Esophagus squamous epithelium (tissue), 4 donors: ENCODE results near the gene C19orf67.

ENCODE experiments used
- CTCF ChIP-seq, 6 experiments: fragments of 450-650 bp in 4 of 6; fragments of 200-600 bp in 2 of 6; sonication (generic) in 2 of 6; IDR thresholded peaks; one replicate each; pipeline ENCODE4 v1.5.1; 2016 to 2019; ENCODE audit warnings: antibody characterized with exemption in 6 of 6, mild to moderate bottlenecking in 4 of 6, moderate library complexity in 4 of 6
- POLR2A ChIP-seq, 4 donors: fragments of 450-650 bp; IDR thresholded peaks; one replicate each; pipeline ENCODE4 v1.6.1; 2017; ENCODE audit warnings: antibody characterized with exemption in 4 of 4, mild to moderate bottlenecking in 4 of 4, moderate library complexity in 3 of 4

- TF ChIP-seq CTCF (IDR thresholded peaks at IDR 0.05) (no peak), POLR2A (IDR thresholded peaks at IDR 0.05) (no peak)
Observed at GRCh38 chr19:14061751-14062557, 23.6 kb downstream of the C19orf67 start, which contains the start of gene PALM3.
